WTC11 (cell line): ENCODE measurements around the gene TIGD3. TPM values are rescaled to one million over a fixed set of nuclear protein-coding genes. Genes with fewer than 3 reads are reported as not detected.

Experiments used
- ATAC-seq: fragments of 200-7000 bp; cut with Tn5 transposase; 2 replicates; pipeline ENCODE4 v1.10.0; 2021; ENCODE audit warnings: mild to moderate bottlenecking, moderate library complexity
- CTCF ChIA-PET: fragments of 300-600 bp; sonication (Branson Sonifier 250); formaldehyde crosslinking; loops from one replicate; lab custom pipeline; 2021; ENCODE audit warnings: antibody characterized with exemption; lab: Charles Lee
- POLR2A ChIA-PET: fragments of 350-600 bp; sonication (Branson Sonifier 250); formaldehyde crosslinking; loops from one replicate; lab custom pipeline; 2021; ENCODE audit warnings: antibody characterized with exemption; lab: Charles Lee
- DNase-seq: peaks from one replicate; pipeline ENCODE4 v3.0.0; 2021; ENCODE audit warnings: low spot score
- H3K27ac Mint-ChIP-seq: 2 replicates; pipeline ENCODE4 v1.8.0; 2021; ENCODE audit warnings: mixed read lengths
- H3K27me3 Mint-ChIP-seq: 2 replicates; pipeline ENCODE4 v1.8.0; 2021; ENCODE audit warnings: low read depth, mild to moderate bottlenecking, moderate library complexity, mixed read lengths
- H3K36me3 Mint-ChIP-seq: 2 replicates; pipeline ENCODE4 v1.8.0; 2021; ENCODE audit warnings: mixed read lengths
- H3K4me1 Mint-ChIP-seq: 2 replicates; pipeline ENCODE4 v1.8.0; 2022; ENCODE audit warnings: mixed read lengths
- H3K4me3 Mint-ChIP-seq: 2 replicates; pipeline ENCODE4 v1.8.0; 2021; ENCODE audit warnings: mild to moderate bottlenecking, moderate library complexity, mixed read lengths
- H3K9me3 Mint-ChIP-seq: 2 replicates; pipeline ENCODE4 v1.8.0; 2021; ENCODE audit warnings: mixed read lengths
- E2F1 ChIP-seq: sonication (generic); formaldehyde crosslinking; IDR thresholded peaks from 2 replicates; pipeline ENCODE4 v1.8.0; 2022; ENCODE audit warnings: mild to moderate bottlenecking, missing genetic modification reagents
- EMX1 ChIP-seq: fragments of 250-450 bp; sonication (Bioruptor Pico); IDR thresholded peaks from 2 replicates; pipeline ENCODE4 v1.8.0; 2021; ENCODE audit warnings: mild to moderate bottlenecking
- ERG ChIP-seq: fragments of 250-450 bp; sonication (Bioruptor Pico); IDR thresholded peaks from 2 replicates; pipeline ENCODE4 v1.8.0; 2021; ENCODE audit warnings: mild to moderate bottlenecking
- ETV6 ChIP-seq: sonication (generic); formaldehyde crosslinking; IDR thresholded peaks from 2 replicates; pipeline ENCODE4 v1.8.1; 2022; ENCODE audit warnings: mild to moderate bottlenecking, missing genetic modification reagents
- GABPB1 ChIP-seq: sonication (generic); formaldehyde crosslinking; IDR thresholded peaks from 2 replicates; pipeline ENCODE4 v1.8.1; 2023; ENCODE audit warnings: mild to moderate bottlenecking, missing genetic modification reagents
- GTF2I ChIP-seq: fragments of 250-450 bp; sonication (Bioruptor Pico); conservative IDR thresholded peaks from 2 replicates; pipeline ENCODE4 v1.4.0; 2021; ENCODE audit warnings: mild to moderate bottlenecking
- MXD4 ChIP-seq: fragments of 250-450 bp; sonication (Bioruptor Pico); IDR thresholded peaks from 2 replicates; pipeline ENCODE4 v1.8.0; 2021; ENCODE audit warnings: mild to moderate bottlenecking, moderate library complexity, borderline replicate concordance
- NFATC4 ChIP-seq: fragments of 250-450 bp; sonication (Bioruptor Pico); IDR thresholded peaks from 2 replicates; pipeline ENCODE4 v1.9.0; 2021; ENCODE audit warnings: mild to moderate bottlenecking
- TEAD4 ChIP-seq: sonication (generic); formaldehyde crosslinking; IDR thresholded peaks from 2 replicates; pipeline ENCODE4 v1.8.0; 2022; ENCODE audit warnings: mild to moderate bottlenecking, missing genetic modification reagents
- ZNF219 ChIP-seq: sonication (generic); formaldehyde crosslinking; IDR thresholded peaks from 2 replicates; pipeline ENCODE4 v1.8.0; 2023; ENCODE audit warnings: missing genetic modification reagents, mild to moderate bottlenecking, borderline replicate concordance
- ZNF396 ChIP-seq: fragments of 250-450 bp; sonication (Bioruptor Pico); IDR thresholded peaks from 2 replicates; pipeline ENCODE4 v1.8.0; 2021; ENCODE audit warnings: mild to moderate bottlenecking, moderate library complexity, borderline replicate concordance
- ZNF512 ChIP-seq: sonication (generic); formaldehyde crosslinking; IDR thresholded peaks from 2 replicates; pipeline ENCODE4 v1.8.1; 2022; ENCODE audit warnings: missing genetic modification reagents, borderline replicate concordance
- total RNA-seq: library from RNA; stranded (reverse); gene quantifications from 3 replicates; pipeline ENCODE4 v1.2.3, GENCODE V29; 2021
- TF ChIP-seq, protein P1 (sequence below): sonication (generic); formaldehyde crosslinking; conservative IDR thresholded peaks from 2 replicates; pipeline ENCODE4 v1.8.1; 2023; ENCODE audit warnings: mild to moderate bottlenecking, low read depth, missing genetic modification reagents, moderate library complexity
- TF ChIP-seq, protein P2 (sequence below): fragments of 250-450 bp; sonication (Bioruptor Pico); IDR thresholded peaks from 2 replicates; pipeline ENCODE4 v1.9.0; 2021; ENCODE audit warnings: moderate library complexity, mild to moderate bottlenecking, inconsistent platforms, borderline replicate concordance
- TF ChIP-seq, protein P3 (sequence below): sonication (generic); formaldehyde crosslinking; IDR thresholded peaks from 2 replicates; pipeline ENCODE4 v1.8.1; 2022; ENCODE audit warnings: low read depth, mild to moderate bottlenecking, moderate library complexity, missing genetic modification reagents, borderline replicate concordance

The TIGD3 gene
- total RNA-seq, 1 experiment from 2014 or later = 1.9 TPM

DNA sequence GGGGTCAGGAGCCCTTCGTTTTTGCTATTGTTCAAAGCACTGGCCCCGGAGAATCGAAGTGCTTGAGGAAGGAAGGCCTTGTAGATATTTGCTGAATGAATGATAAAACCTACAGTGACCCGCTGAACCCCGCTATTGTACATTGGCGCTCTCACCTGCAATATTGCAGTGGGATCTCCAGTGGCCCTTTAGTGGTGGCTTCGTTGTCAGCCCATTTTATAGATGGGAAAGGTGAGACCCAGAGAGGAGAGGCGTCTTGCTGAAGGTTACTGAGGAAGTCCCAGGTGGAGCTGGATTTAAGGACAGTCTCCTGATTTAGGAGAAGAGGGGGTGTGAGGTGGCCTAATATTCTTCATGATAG is 38.7 kb upstream of the TIGD3 start:
- DNase-seq = no peak
- Mint-ChIP-seq H3K36me3 (peaks cover 5% of the 10 kb centered on the region; the same call in 1 of the 2 replicates), H3K27me3 (peaks cover 35% of the 10 kb centered on the region), H3K4me3 (peak overlapping the region; percentile 71), H3K27ac (0 out of 2 replicates have a peak overlapping the region, but pooled peaks have one; percentile 31), H3K4me1 (peaks cover 37% of the 10 kb centered on the region), H3K9me3 (no peaks in the 10 kb centered on the region)
- ChIA-PET POLR2A (interaction anchor here (1.0 to 2.9 kb wide), 10 partner anchors 8 to 192 kb away, joined by 3 to 13 read pairs (median 4); partner anchors contain the start of genes DPF2, MALAT1 and POLA2), CTCF (interaction anchor here (0.7 to 13.2 kb wide), 37 partner anchors 9 to 268 kb away, joined by 3 to 232 read pairs (median 7); partner anchors contain the start of genes CAPN1, DPF2, FAU and MRPL49)
- TF ChIP-seq ZNF396 (CRISPR knock-in tag) = no peak
- no peak for TF ChIP-seq ERG
- TF ChIP-seq GTF2I (CRISPR knock-in tag) = peak; percentile 70; the same call in 1 of the 2 replicates
- TF ChIP-seq, protein P1, sequence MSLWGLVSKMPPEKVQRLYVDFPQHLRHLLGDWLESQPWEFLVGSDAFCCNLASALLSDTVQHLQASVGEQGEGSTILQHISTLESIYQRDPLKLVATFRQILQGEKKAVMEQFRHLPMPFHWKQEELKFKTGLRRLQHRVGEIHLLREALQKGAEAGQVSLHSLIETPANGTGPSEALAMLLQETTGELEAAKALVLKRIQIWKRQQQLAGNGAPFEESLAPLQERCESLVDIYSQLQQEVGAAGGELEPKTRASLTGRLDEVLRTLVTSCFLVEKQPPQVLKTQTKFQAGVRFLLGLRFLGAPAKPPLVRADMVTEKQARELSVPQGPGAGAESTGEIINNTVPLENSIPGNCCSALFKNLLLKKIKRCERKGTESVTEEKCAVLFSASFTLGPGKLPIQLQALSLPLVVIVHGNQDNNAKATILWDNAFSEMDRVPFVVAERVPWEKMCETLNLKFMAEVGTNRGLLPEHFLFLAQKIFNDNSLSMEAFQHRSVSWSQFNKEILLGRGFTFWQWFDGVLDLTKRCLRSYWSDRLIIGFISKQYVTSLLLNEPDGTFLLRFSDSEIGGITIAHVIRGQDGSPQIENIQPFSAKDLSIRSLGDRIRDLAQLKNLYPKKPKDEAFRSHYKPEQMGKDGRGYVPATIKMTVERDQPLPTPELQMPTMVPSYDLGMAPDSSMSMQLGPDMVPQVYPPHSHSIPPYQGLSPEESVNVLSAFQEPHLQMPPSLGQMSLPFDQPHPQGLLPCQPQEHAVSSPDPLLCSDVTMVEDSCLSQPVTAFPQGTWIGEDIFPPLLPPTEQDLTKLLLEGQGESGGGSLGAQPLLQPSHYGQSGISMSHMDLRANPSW (CRISPR knock-in tag) = no peak
- no peak for TF ChIP-seq TEAD4
- no peak for ATAC-seq

- H3K27ac Mint-ChIP-seq = peak overlapping the region; percentile 74
- H3K9me3 Mint-ChIP-seq = no peaks in the 10 kb centered on the region
- no peak for ATAC-seq
- peak overlapping the region; percentile 71 for H3K4me3 Mint-ChIP-seq
- peaks cover 29% of the 10 kb centered on the region for H3K27me3 Mint-ChIP-seq
- CTCF ChIA-PET = interaction anchor here (0.7 to 13.2 kb wide), 27 partner anchors 9 to 269 kb away, joined by 3 to 232 read pairs (median 7); partner anchors contain the start of genes CAPN1, DPF2, FAU and MRPL49
- TF ChIP-seq ZNF219 (CRISPR knock-in tag) (no peak), TEAD4 (no peak), E2F1 (CRISPR knock-in tag) (no peak), MXD4 (CRISPR knock-in tag) (no peak), GABPB1 (CRISPR knock-in tag) (no peak), EMX1 (CRISPR knock-in tag) (no peak), ETV6 (CRISPR knock-in tag) (no peak), ZNF512 (CRISPR knock-in tag) (no peak), NFATC4 (CRISPR knock-in tag) (no peak)
- TF ChIP-seq, protein P2, sequence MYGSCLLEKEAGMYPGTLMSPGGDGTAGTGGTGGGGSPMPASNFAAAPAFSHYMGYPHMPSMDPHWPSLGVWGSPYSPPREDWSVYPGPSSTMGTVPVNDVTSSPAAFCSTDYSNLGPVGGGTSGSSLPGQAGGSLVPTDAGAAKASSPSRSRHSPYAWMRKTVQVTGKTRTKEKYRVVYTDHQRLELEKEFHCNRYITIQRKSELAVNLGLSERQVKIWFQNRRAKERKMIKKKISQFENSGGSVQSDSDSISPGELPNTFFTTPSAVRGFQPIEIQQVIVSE = no peak
- TF ChIP-seq, protein P3, sequence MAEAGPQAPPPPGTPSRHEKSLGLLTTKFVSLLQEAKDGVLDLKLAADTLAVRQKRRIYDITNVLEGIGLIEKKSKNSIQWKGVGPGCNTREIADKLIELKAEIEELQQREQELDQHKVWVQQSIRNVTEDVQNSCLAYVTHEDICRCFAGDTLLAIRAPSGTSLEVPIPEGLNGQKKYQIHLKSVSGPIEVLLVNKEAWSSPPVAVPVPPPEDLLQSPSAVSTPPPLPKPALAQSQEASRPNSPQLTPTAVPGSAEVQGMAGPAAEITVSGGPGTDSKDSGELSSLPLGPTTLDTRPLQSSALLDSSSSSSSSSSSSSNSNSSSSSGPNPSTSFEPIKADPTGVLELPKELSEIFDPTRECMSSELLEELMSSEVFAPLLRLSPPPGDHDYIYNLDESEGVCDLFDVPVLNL = no peak
- TF ChIP-seq, all 79 proteins: peak for 0
- POLR2A ChIA-PET = interaction anchor here (1.0 to 2.9 kb wide), 9 partner anchors 9 to 191 kb away, joined by 3 to 13 read pairs (median 4); partner anchors contain the start of genes DPF2 and POLA2
- Mint-ChIP-seq H3K4me1 (peaks cover 35% of the 10 kb centered on the region), H3K36me3 (peaks cover 5% of the 10 kb centered on the region; the same call in 1 of the 2 replicates)
- no peak for DNase-seq
Observed at GRCh38 chr11:65316227-65317024, 38.1 kb upstream of the TIGD3 start.
